PC-3 (cell line): ENCODE measurements around the gene LMCD1. TPM values are rescaled to one million over a fixed set of nuclear protein-coding genes. Genes with fewer than 3 reads are reported as not detected.
A peak's percentile ranks its signal among the peaks of the same experiment; 100 is the strongest.

Source experiments
- ATAC-seq: fragments of 200-7000 bp; cut with Tn5 transposase; 2 replicates; pipeline ENCODE4 v1.9.1; 2020; ENCODE audit warnings: mild to moderate bottlenecking, moderate library complexity
- BruUV-seq: library from RNA; stranded (reverse); fragments of 400-500 nt; replicated peaks from 2 replicates; lab custom pipeline; 2021; lab: Mats Ljungman, UMichigan
- CTCF ChIA-PET: fragments of 300-600 bp; sonication (Branson Sonifier 250); formaldehyde crosslinking; loops from one replicate; lab custom pipeline; 2022; ENCODE audit warnings: antibody characterized with exemption; lab: Charles Lee
- POLR2A ChIA-PET: fragments of 300-600 bp; sonication (Branson Sonifier 250); formaldehyde crosslinking; loops from one replicate; lab custom pipeline; 2022; ENCODE audit warnings: antibody characterized with exemption; ENCODE audit not compliant: unreplicated experiment; lab: Charles Lee
- DNase-seq: peaks from one replicate; pipeline ENCODE4 v3.0.0-alpha.2; 2015
- H2AFZ ChIP-seq: fragments of 300-600 bp; sonication (generic); 2 replicates; pipeline ENCODE4 v1.6.0; 2016; ENCODE audit warnings: antibody characterized with exemption, low read length
- H3F3A ChIP-seq: fragments of 300-600 bp; sonication (generic); one replicate; pipeline ENCODE4 v1.6.0; 2017; ENCODE audit warnings: antibody characterized with exemption, low read length, control low read depth, mild to moderate bottlenecking; ENCODE audit not compliant: unreplicated experiment
- H3K27ac ChIP-seq: fragments of 300-600 bp; sonication (generic); 2 replicates; pipeline ENCODE4 v1.5.1; 2016; ENCODE audit warnings: mild to moderate bottlenecking, low read length
- H3K27me3 ChIP-seq: fragments of 300-600 bp; sonication (generic); 2 replicates; pipeline ENCODE4 v1.6.1; 2016; ENCODE audit warnings: low read length, mixed read lengths
- H3K36me3 ChIP-seq: fragments of 300-600 bp; sonication (generic); 2 replicates; pipeline ENCODE4 v1.6.1; 2016; ENCODE audit warnings: low read depth, mixed run types, low read length, mixed read lengths
- H3K4me1 ChIP-seq: fragments of 300-600 bp; sonication (generic); 2 replicates; pipeline ENCODE4 v1.5.1; 2016; ENCODE audit warnings: low read length; ENCODE audit not compliant: insufficient read depth
- H3K4me2 ChIP-seq: fragments of 300-600 bp; sonication (generic); 2 replicates; pipeline ENCODE4 v1.6.0; 2016; ENCODE audit warnings: low read length
- H3K4me3 ChIP-seq: fragments of 300-600 bp; sonication (generic); 2 replicates; pipeline ENCODE4 v1.5.1; 2016; ENCODE audit warnings: mild to moderate bottlenecking, low read length, mixed read lengths
- H3K79me2 ChIP-seq: fragments of 300-600 bp; sonication (generic); 2 replicates; pipeline ENCODE4 v1.6.1; 2017; ENCODE audit warnings: low read length, mixed read lengths
- H3K9ac ChIP-seq: fragments of 300-600 bp; sonication (generic); 2 replicates; pipeline ENCODE4 v1.6.0; 2016; ENCODE audit warnings: mild to moderate bottlenecking, low read length
- H3K9me2 ChIP-seq: fragments of 300-600 bp; sonication (generic); replicated peaks from 2 replicates; pipeline ENCODE4 v1.6.1; 2016; ENCODE audit warnings: mixed run types, low read length, mixed read lengths
- H3K9me3 ChIP-seq: fragments of 300-600 bp; sonication (generic); 2 replicates; pipeline ENCODE4 v1.6.1; 2016; ENCODE audit warnings: low read length, mixed read lengths
- H4K20me1 ChIP-seq: fragments of 300-600 bp; sonication (generic); 2 replicates; pipeline ENCODE4 v1.6.1; 2016; ENCODE audit warnings: low read length, mixed read lengths
- CTCF ChIP-seq: fragments of 300-600 bp; sonication (generic); conservative IDR thresholded peaks from 2 replicates; pipeline ENCODE4 v1.5.1; 2017; ENCODE audit warnings: antibody characterized with exemption, low read depth, mild to moderate bottlenecking, low read length
- EZH2 ChIP-seq: fragments of 300-600 bp; sonication (generic); IDR thresholded peaks from one replicate; pipeline ENCODE4 v1.6.1; 2017; ENCODE audit warnings: antibody characterized with exemption, mild to moderate bottlenecking, low read length; ENCODE audit not compliant: unreplicated experiment
- EZH2phosphoT487 ChIP-seq: fragments of 300-600 bp; sonication (generic); IDR thresholded peaks from 2 replicates; pipeline ENCODE4 v1.6.1; 2018; ENCODE audit warnings: mild to moderate bottlenecking, antibody characterized with exemption, low read length, borderline replicate concordance
- intact Hi-C: fragments of 100-400 bp; cut with micrococcal nuclease; formaldehyde crosslinking; loops from 2 replicates; pipeline ENCODE4 v1.9.0; 2023
- total RNA-seq: library from RNA; depleted of rRNA; stranded (reverse); fragments of >200 nt; gene quantifications from 2 replicates; pipeline ENCODE4 v1.2.3, GENCODE V29; 2014

Gene LMCD1
- total RNA-seq, 1 experiment from 2014 or later = 9.1 TPM

DNA sequence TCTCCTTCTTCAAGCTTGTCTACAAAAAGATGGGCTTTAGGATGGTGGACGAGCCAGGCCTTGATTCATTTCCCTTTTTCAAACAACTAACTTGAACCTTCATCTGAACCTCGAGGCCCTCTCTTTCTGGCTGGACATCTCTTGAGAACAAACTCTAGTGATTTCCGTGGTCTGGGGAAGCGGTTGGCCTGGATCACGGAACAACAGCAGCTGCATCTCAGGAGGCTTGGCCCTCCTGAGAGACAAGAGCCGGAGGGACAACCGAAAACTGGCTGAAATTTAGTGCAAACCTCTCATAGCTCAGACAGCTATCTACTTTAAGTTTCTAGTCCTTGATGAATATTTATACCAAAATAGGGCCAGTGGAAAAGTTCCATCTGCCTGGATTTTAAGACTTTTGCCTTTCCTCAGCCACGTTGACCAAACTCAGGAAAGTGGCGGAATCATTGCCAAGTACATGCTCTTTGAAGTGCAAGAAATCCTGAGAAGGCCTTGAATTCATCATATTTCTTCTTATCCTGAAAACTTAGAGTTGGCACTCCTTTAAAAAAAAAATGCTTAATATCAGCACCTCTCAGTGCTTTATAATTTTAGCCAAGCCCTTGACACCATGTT, 14.5 kb downstream of the LMCD1 start:
- no peaks in the 10 kb centered on the region for H3K9me2 ChIP-seq
- no peak overlapping the region for H3K9ac ChIP-seq
- no peaks in the 10 kb centered on the region for H3K79me2 ChIP-seq
- no peak for ATAC-seq
- no peaks in the 10 kb centered on the region for H3K36me3 ChIP-seq
- POLR2A ChIA-PET = interaction anchor here (0.5 kb wide), 1 partner anchor 20 kb away, joined by 4 read pairs; no protein-coding TSS in a partner anchor
- H3K4me3 ChIP-seq = no peak overlapping the region
- H3K27ac ChIP-seq = no peak overlapping the region
- CTCF ChIA-PET = no interaction called here
- H3K4me1 ChIP-seq = peaks cover 21% of the 10 kb centered on the region
- H3K27me3 ChIP-seq = no peaks in the 10 kb centered on the region
- H2AFZ ChIP-seq = no peak overlapping the region
- DNase-seq = no peak
- BruUV-seq = no TSS peak
- H4K20me1 ChIP-seq = no peaks in the 10 kb centered on the region
- H3F3A ChIP-seq = no peaks in the 10 kb centered on the region
- TF ChIP-seq EZH2 (no peak), EZH2phosphoT487 (no peak), CTCF (no peak)
- no peak overlapping the region for H3K4me2 ChIP-seq
- no peaks in the 10 kb centered on the region for H3K9me3 ChIP-seq
- intact Hi-C loops = no loop called here

DNA sequence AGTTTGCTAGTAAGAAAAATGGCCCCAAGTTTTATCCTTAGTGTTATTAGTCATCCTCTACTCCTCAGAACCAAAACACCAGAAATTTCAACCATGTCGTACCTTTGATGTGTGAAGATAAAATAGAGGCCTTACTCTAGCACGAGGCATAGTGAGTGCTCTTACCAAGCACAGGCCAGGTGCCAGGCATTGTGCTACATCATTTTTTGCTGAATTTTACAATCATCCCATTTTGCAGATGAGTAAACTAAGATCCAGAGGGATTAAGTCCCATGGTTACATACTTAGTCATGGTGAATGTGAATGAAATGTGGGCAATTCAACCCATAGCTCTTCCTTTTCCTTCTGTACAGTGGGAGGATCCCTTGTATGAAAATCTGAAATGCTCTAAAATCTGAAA, 15.2 kb downstream of the LMCD1 start:
- Histone ChIP-seq H3K4me2 (no peak overlapping the region), H3K4me1 (peaks cover 21% of the 10 kb centered on the region), H3K4me3 (no peak overlapping the region), H3K36me3 (no peaks in the 10 kb centered on the region), H3K27ac (no peak overlapping the region), H3K9ac (no peak overlapping the region), H3K9me2 (no peaks in the 10 kb centered on the region), H2AFZ (no peak overlapping the region), H3K27me3 (no peaks in the 10 kb centered on the region), H4K20me1 (no peaks in the 10 kb centered on the region), H3K79me2 (no peaks in the 10 kb centered on the region), H3F3A (no peaks in the 10 kb centered on the region), H3K9me3 (no peaks in the 10 kb centered on the region)
- ChIA-PET CTCF (no interaction called here), POLR2A (no interaction called here)
- DNase-seq = no peak
- BruUV-seq = no TSS peak
- no peak for ATAC-seq
- intact Hi-C loops = no loop called here
- no peak for TF ChIP-seq CTCF
- no peak for TF ChIP-seq EZH2
- no peak for TF ChIP-seq EZH2phosphoT487

DNA sequence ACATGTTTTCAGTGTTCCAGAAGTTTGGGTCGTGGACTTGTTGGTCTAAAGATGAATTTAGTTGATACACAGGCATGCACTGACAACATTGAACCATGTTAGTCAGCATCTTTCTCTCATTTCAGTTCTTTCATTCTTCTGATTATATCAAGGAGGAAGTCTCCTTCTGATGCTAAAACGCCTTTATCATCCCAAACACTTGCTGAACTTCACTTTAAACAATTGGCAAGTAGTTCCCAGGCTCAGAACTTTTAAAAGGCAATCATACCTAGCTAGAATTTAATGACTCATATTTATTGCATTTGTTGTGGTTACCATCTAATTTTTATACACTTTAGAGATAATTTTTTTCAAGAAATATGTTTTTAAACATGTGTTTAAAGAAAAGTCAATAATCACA, 15.9 kb downstream of the LMCD1 start:
- Histone ChIP-seq H3K27ac (no peak overlapping the region), H3K36me3 (no peaks in the 10 kb centered on the region), H3F3A (no peaks in the 10 kb centered on the region), H3K9me2 (no peaks in the 10 kb centered on the region), H3K27me3 (no peaks in the 10 kb centered on the region), H3K9ac (no peak overlapping the region), H3K9me3 (no peaks in the 10 kb centered on the region), H3K4me1 (peaks cover 21% of the 10 kb centered on the region), H3K4me2 (no peak overlapping the region), H4K20me1 (no peaks in the 10 kb centered on the region), H2AFZ (no peak overlapping the region), H3K4me3 (no peak overlapping the region), H3K79me2 (no peaks in the 10 kb centered on the region)
- ATAC-seq (peak; percentile 51; the same call in 1 of the 2 replicates), DNase-seq (peak; percentile 33)
- no peak for TF ChIP-seq EZH2
- BruUV-seq = no TSS peak
- intact Hi-C loops = no loop called here
- ChIA-PET CTCF (interaction anchor here (0.6 kb wide), 1 partner anchor 114 kb away, joined by 3 read pairs; no protein-coding TSS in a partner anchor), POLR2A (interaction anchor here (0.6 kb wide), 1 partner anchor 34 kb away, joined by 4 read pairs; no protein-coding TSS in a partner anchor)
